Spleen (tissue), 7 donors: Measurements from ENCODE around the gene XPNPEP1.
A peak's percentile ranks its signal among the peaks of the same experiment; 100 is the strongest.

Experiments
- CTCF ChIP-seq, 11 experiments: fragments of 200-600 bp in 7 of 11; fragments of 450-650 bp in 4 of 11; sonication (generic) in 4 of 11; IDR thresholded peaks in 8 of 11; conservative IDR thresholded peaks in 3 of 11; 1 replicate in 7 of 11; 2 replicates in 4 of 11; pipeline versions ENCODE4 v1.4.0 to v1.8.0; 2016 to 2021; ENCODE audit warnings: antibody characterized with exemption in 11 of 11, inconsistent platforms in 4 of 11, mild to moderate bottlenecking in 1 of 11
- POLR2A ChIP-seq, 3 donors: fragments of 450-650 bp; IDR thresholded peaks; one replicate each; pipeline ENCODE4 v1.5.1; 2017; ENCODE audit warnings: antibody characterized with exemption in 3 of 3, mild to moderate bottlenecking in 1 of 3
- donor health status: DM: no; HTN: no; CAD: no; lungs with moderate emphysema.
- donor health status: DM: no; HTN: no; CAD: no.
- donor health status: DM: no; HTN: no; CAD: no.

DNA sequence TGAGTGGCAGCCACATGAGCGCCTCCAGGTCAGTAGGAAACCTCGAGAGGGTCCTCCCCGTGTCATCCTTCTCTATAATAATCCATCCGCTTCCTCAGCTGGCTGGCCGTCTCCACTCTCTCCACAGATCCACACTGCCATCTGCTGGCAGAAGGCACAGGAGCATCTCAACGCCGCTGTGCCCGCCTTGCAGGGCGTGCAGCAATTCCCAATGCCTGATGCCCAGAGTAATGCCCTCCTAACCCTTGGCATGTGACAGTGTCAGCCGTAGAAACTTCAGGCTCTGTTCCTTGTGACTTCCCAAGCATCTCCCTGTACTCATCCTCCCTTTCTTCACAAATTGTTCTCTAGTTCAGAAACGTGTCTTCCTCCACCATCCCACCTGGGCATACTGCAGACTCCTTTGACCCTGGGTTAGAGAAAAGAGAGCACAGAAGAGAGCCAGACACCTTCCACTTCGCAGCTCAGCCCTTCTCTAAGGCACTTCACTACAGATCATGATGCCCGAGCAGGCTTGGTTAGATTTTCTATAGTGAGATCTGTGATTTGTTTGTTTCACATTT is 70.8 kb downstream of the XPNPEP1 start:
- peak; percentile 58 to 95 (median 84) for TF ChIP-seq CTCF (IDR thresholded peaks at IDR 0.05 in 8 of 11, conservative IDR thresholded peaks at IDR 0.05 in 3 of 11)
- no peak for TF ChIP-seq POLR2A (IDR thresholded peaks at IDR 0.05)
